Hepatocyte (in vitro differentiated cells): ENCODE results near the gene MRI1. TPM values are rescaled to one million over a fixed set of nuclear protein-coding genes. Genes with fewer than 3 reads are reported as not detected.
"Not testable (repeated sequence)": the region's sequence is repeated elsewhere in the genome, so short reads cannot be mapped to it uniquely, and the experiment has no call there.

Experiments
- DNase-seq: peaks from one replicate; pipeline ENCODE4 v3.0.0-alpha.2; 2016; ENCODE audit warnings: low spot score
- H2AFZ ChIP-seq: fragments of 200-600 bp; sonication (generic); 2 replicates; pipeline ENCODE4 v1.6.0; 2016; ENCODE audit warnings: antibody characterized with exemption, mild to moderate bottlenecking
- H3K27ac ChIP-seq: fragments of 200-600 bp; sonication (generic); 2 replicates; pipeline ENCODE4 v1.5.1; 2016; ENCODE audit warnings: mild to moderate bottlenecking
- H3K27me3 ChIP-seq: fragments of 200-600 bp; sonication (generic); 2 replicates; pipeline ENCODE4 v1.6.1; 2016
- H3K36me3 ChIP-seq: fragments of 200-600 bp; sonication (generic); replicated peaks from 2 replicates; pipeline ENCODE4 v1.5.1; 2016; ENCODE audit warnings: low read depth; ENCODE audit not compliant: insufficient read depth
- H3K4me1 ChIP-seq: fragments of 200-600 bp; sonication (generic); 2 replicates; pipeline ENCODE4 v1.5.1; 2016; ENCODE audit warnings: mild to moderate bottlenecking, moderate library complexity; ENCODE audit not compliant: insufficient read depth
- H3K4me2 ChIP-seq: fragments of 200-600 bp; sonication (generic); 2 replicates; pipeline ENCODE4 v1.6.0; 2016
- H3K4me3 ChIP-seq: fragments of 200-600 bp; sonication (generic); 2 replicates; pipeline ENCODE4 v1.5.1; 2016; ENCODE audit warnings: mild to moderate bottlenecking
- H3K79me2 ChIP-seq: fragments of 200-600 bp; sonication (generic); 2 replicates; pipeline ENCODE4 v1.6.0; 2017; ENCODE audit warnings: mild to moderate bottlenecking
- H3K9me2 ChIP-seq: fragments of 200-600 bp; sonication (generic); replicated peaks from 2 replicates; pipeline ENCODE4 v1.6.0; 2017; ENCODE audit warnings: mild to moderate bottlenecking; ENCODE audit not compliant: insufficient read depth
- H3K9me3 ChIP-seq: fragments of 200-600 bp; sonication (generic); 2 replicates; pipeline ENCODE4 v1.5.1; 2016; ENCODE audit warnings: low read depth, mild to moderate bottlenecking
- H4K20me1 ChIP-seq: fragments of 200-600 bp; sonication (generic); 2 replicates; pipeline ENCODE4 v1.6.0; 2016; ENCODE audit warnings: mild to moderate bottlenecking; ENCODE audit not compliant: insufficient read depth, poor library complexity, severe bottlenecking
- CTCF ChIP-seq: fragments of 200-600 bp; sonication (generic); IDR thresholded peaks from 2 replicates; pipeline ENCODE4 v1.5.1; 2016; ENCODE audit warnings: antibody characterized with exemption, mild to moderate bottlenecking; ENCODE audit not compliant: poor library complexity
- EZH2 ChIP-seq: fragments of 200-600 bp; sonication (generic); IDR thresholded peaks from 2 replicates; pipeline ENCODE4 v1.6.1; 2016; ENCODE audit warnings: antibody characterized with exemption, mild to moderate bottlenecking, borderline replicate concordance
- EZH2phosphoT487 ChIP-seq: fragments of 200-600 bp; sonication (generic); IDR thresholded peaks from one replicate; pipeline ENCODE4 v1.6.1; 2018; ENCODE audit warnings: antibody characterized with exemption, mild to moderate bottlenecking, low read depth, moderate library complexity; ENCODE audit not compliant: unreplicated experiment, severe bottlenecking
- WGBS: methylation state at CpG from one replicate; pipeline ENCODE4 v1.1.6; 2016; ENCODE audit warnings: low lambda C conversion rate; ENCODE audit errors: missing lambda C conversion rate; 5-methylcytosine and 5-hydroxymethylcytosine counted together
- polyA plus RNA-seq: library from polyadenylated mRNA; unstranded; fragments of >200 nt; fragmentation: Nextera tagmentation; extraction: Ambion mirVana; gene quantifications from 2 replicates; pipeline ENCODE4 v1.2.1, GENCODE V29; 2016
- total RNA-seq: library from RNA; depleted of rRNA; stranded (reverse); fragments of >200 nt; gene quantifications from 2 replicates; pipeline ENCODE4 v1.2.3, GENCODE V29; 2014

MRI1 gene
- total and polyA plus RNA-seq, 2 experiments from 2014 or later = 18.5 to 21.9 TPM

- TF ChIP-seq EZH2 (no peak), CTCF (no peak), EZH2phosphoT487 (no peak)
- Histone ChIP-seq H2AFZ (no peak overlapping the region), H3K4me3 (no peak overlapping the region), H3K9me3 (no peaks in the 10 kb centered on the region), H3K9me2 (no peaks in the 10 kb centered on the region), H4K20me1 (no peaks in the 10 kb centered on the region), H3K27ac (no peak overlapping the region), H3K36me3 (no peaks in the 10 kb centered on the region), H3K4me1 (peaks cover under 1% of the 10 kb centered on the region), H3K27me3 (no peaks in the 10 kb centered on the region), H3K4me2 (no peak overlapping the region), H3K79me2 (no peaks in the 10 kb centered on the region)
- 89% methylated on average over 8 of the region's 8 CpGs for WGBS
- no peak for DNase-seq
Measured at GRCh38 chr19:13790354-13790753, 26.0 kb downstream of the MRI1 start.

GRCh38 chr19:13793317-13793716 is 29.0 kb downstream of the MRI1 start:
- H3K27me3 ChIP-seq, H3K27ac ChIP-seq, H3K36me3 ChIP-seq, DNase-seq, H2AFZ ChIP-seq, H4K20me1 ChIP-seq, H3K9me3 ChIP-seq, H3K4me3 ChIP-seq, H3K9me2 ChIP-seq, H3K4me2 ChIP-seq: not testable (repeated sequence)
- H3K79me2 ChIP-seq = peaks cover 15% of the 10 kb centered on the region
- H3K4me1 ChIP-seq = peaks cover 15% of the 10 kb centered on the region
- WGBS = 94% methylated on average over 9 of the region's 9 CpGs

GRCh38 chr19:13794398-13794756 is 30.1 kb downstream of the MRI1 start:
- H3K4me3 ChIP-seq = peak overlapping the region; percentile 41
- TF ChIP-seq EZH2phosphoT487 (no peak), CTCF (no peak), EZH2 (no peak)
- H4K20me1 ChIP-seq = no peaks in the 10 kb centered on the region
- H3K79me2 ChIP-seq = peaks cover 15% of the 10 kb centered on the region
- peak overlapping the region; percentile 42 for H2AFZ ChIP-seq
- 55% methylated on average over 7 of the region's 8 CpGs for WGBS
- H3K9me2 ChIP-seq = no peaks in the 10 kb centered on the region
- peaks cover 15% of the 10 kb centered on the region for H3K4me1 ChIP-seq
- H3K36me3 ChIP-seq = no peaks in the 10 kb centered on the region
- no peaks in the 10 kb centered on the region for H3K9me3 ChIP-seq
- peak overlapping the region; percentile 54 for H3K27ac ChIP-seq
- H3K4me2 ChIP-seq = peak overlapping the region; percentile 81
- H3K27me3 ChIP-seq = no peaks in the 10 kb centered on the region
- DNase-seq = no peak

GRCh38 chr19:13794757-13795589 is 30.7 kb downstream of the MRI1 start, which contains the start of gene ZSWIM4:
Gene ZSWIM4, plus strand, starts transcription at chr19:13795443. Its CDS starts 206 bp downstream, at chr19:13795649.
- Histone ChIP-seq H4K20me1 (no peaks in the 10 kb centered on the region), H2AFZ (peak within 1 kb of the TSS; percentile 42), H3K27ac (peak within 1 kb of the TSS; percentile 54), H3K4me1 (peaks cover 15% of the 10 kb centered on the region), H3K4me2 (peak within 1 kb of the TSS; percentile 91), H3K9me2 (no peaks in the 10 kb centered on the region), H3K36me3 (no peaks in the 10 kb centered on the region), H3K4me3 (peak within 1 kb of the TSS; percentile 41), H3K9me3 (no peaks in the 10 kb centered on the region), H3K79me2 (peaks cover 15% of the 10 kb centered on the region), H3K27me3 (no peaks in the 10 kb centered on the region)
- TF ChIP-seq EZH2 (no peak), CTCF (no peak), EZH2phosphoT487 (no peak)
- WGBS = 5% methylated on average over 43 of the region's 71 CpGs
- peak; percentile 99 for DNase-seq
